ENCODE data around the gene POLR2I.
A peak's percentile ranks its signal among the peaks of the same experiment; 100 is the strongest.

POLR2I gene

GRCh38 chr19:36114721-36115452 lies at the start of gene POLR2I:
POLR2I (minus strand) TSS chr19:36114875; CDS start chr19:36114856, 19 bp downstream.
- DNase-seq (ENCODE audit: low spot score in 2 of 2) (peak; percentile 97 to 99), ATAC-seq (replicated peaks; ENCODE audit: extremely low read depth, poor library complexity, severe bottlenecking) (peak; percentile 90)
- Mint-ChIP-seq H3K4me1 (peaks cover 50% of the 10 kb centered on the region), H3K27ac (ENCODE audit: low read depth) (peak within 1 kb of the TSS; percentile 99), H3K27me3 (no peaks in the 10 kb centered on the region), H3K4me3 (peak within 1 kb of the TSS; percentile 89), H3K9me3 (no peaks in the 10 kb centered on the region), H3K36me3 (ENCODE audit: insufficient read depth) (peaks cover 36% of the 10 kb centered on the region)

- no peaks in the 10 kb centered on the region for H3K4me1 Mint-ChIP-seq
- no peak overlapping the region for H3K4me3 Mint-ChIP-seq
- no peaks in the 10 kb centered on the region for H3K27me3 Mint-ChIP-seq
- ATAC-seq (replicated peaks; ENCODE audit: extremely low read depth, poor library complexity, severe bottlenecking) = no peak
- H3K27ac Mint-ChIP-seq (ENCODE audit: low read depth) = no peak overlapping the region
- no peaks in the 10 kb centered on the region for H3K9me3 Mint-ChIP-seq
- DNase-seq (ENCODE audit: low spot score in 2 of 2) = no peak
- peaks cover 10% of the 10 kb centered on the region for H3K36me3 Mint-ChIP-seq (ENCODE audit: insufficient read depth)
Observed at GRCh38 chr19:36163813-36164212, 49.1 kb upstream of the POLR2I start.

- no peak for DNase-seq (ENCODE audit: low spot score in 2 of 2)
- H3K27ac Mint-ChIP-seq (ENCODE audit: low read depth) = no peak overlapping the region
- no peaks in the 10 kb centered on the region for H3K27me3 Mint-ChIP-seq
- H3K9me3 Mint-ChIP-seq = no peaks in the 10 kb centered on the region
- no peak overlapping the region for H3K4me3 Mint-ChIP-seq
- H3K36me3 Mint-ChIP-seq (ENCODE audit: insufficient read depth) = peaks cover 7% of the 10 kb centered on the region
- no peaks in the 10 kb centered on the region for H3K4me1 Mint-ChIP-seq
- no peak for ATAC-seq (replicated peaks; ENCODE audit: extremely low read depth, poor library complexity, severe bottlenecking)
Observed at GRCh38 chr19:36160821-36161596, 46.3 kb upstream of the POLR2I start.

GRCh38 chr19:36153126-36153525 lies 38.5 kb upstream of the POLR2I start:
- H3K4me3 Mint-ChIP-seq = no peak overlapping the region
- H3K27ac Mint-ChIP-seq (ENCODE audit: low read depth) = no peak overlapping the region
- H3K36me3 Mint-ChIP-seq (ENCODE audit: insufficient read depth) = peaks cover 30% of the 10 kb centered on the region
- H3K4me1 Mint-ChIP-seq = no peaks in the 10 kb centered on the region
- ATAC-seq (replicated peaks; ENCODE audit: extremely low read depth, poor library complexity, severe bottlenecking) (no peak), DNase-seq (ENCODE audit: low spot score in 2 of 2) (no peak)
- no peaks in the 10 kb centered on the region for H3K9me3 Mint-ChIP-seq
- no peaks in the 10 kb centered on the region for H3K27me3 Mint-ChIP-seq

GRCh38 chr19:36152352-36153091 lies 37.8 kb upstream of the POLR2I start, which contains the start of gene COX7A1:
COX7A1 (minus strand) TSS chr19:36152447; CDS start chr19:36152407, 40 bp downstream.
- Mint-ChIP-seq H3K27me3 (no peaks in the 10 kb centered on the region), H3K4me3 (no peak within 1 kb of the TSS), H3K36me3 (ENCODE audit: insufficient read depth) (peaks cover 33% of the 10 kb centered on the region), H3K9me3 (no peaks in the 10 kb centered on the region), H3K4me1 (no peaks in the 10 kb centered on the region), H3K27ac (ENCODE audit: low read depth) (no peak within 1 kb of the TSS)
- no peak for ATAC-seq (replicated peaks; ENCODE audit: extremely low read depth, poor library complexity, severe bottlenecking)
- no peak for DNase-seq (ENCODE audit: low spot score in 2 of 2)

GRCh38 chr19:36152019-36152351 lies 37.3 kb upstream of the POLR2I start:
- Mint-ChIP-seq H3K36me3 (ENCODE audit: insufficient read depth) (peaks cover 38% of the 10 kb centered on the region), H3K4me1 (peaks cover 3% of the 10 kb centered on the region), H3K27me3 (no peaks in the 10 kb centered on the region), H3K9me3 (no peaks in the 10 kb centered on the region), H3K4me3 (no peak overlapping the region), H3K27ac (ENCODE audit: low read depth) (no peak overlapping the region)
- no peak for DNase-seq (ENCODE audit: low spot score in 2 of 2)
- no peak for ATAC-seq (replicated peaks; ENCODE audit: extremely low read depth, poor library complexity, severe bottlenecking)

GRCh38 chr19:36151144-36152018 lies 36.7 kb upstream of the POLR2I start:
- ATAC-seq (replicated peaks; ENCODE audit: extremely low read depth, poor library complexity, severe bottlenecking) (no peak), DNase-seq (ENCODE audit: low spot score in 2 of 2) (no peak)
- H3K27ac Mint-ChIP-seq (ENCODE audit: low read depth) = no peak overlapping the region
- peaks cover 44% of the 10 kb centered on the region for H3K36me3 Mint-ChIP-seq (ENCODE audit: insufficient read depth)
- H3K27me3 Mint-ChIP-seq = no peaks in the 10 kb centered on the region
- H3K9me3 Mint-ChIP-seq = no peaks in the 10 kb centered on the region
- peaks cover 5% of the 10 kb centered on the region for H3K4me1 Mint-ChIP-seq
- no peak overlapping the region for H3K4me3 Mint-ChIP-seq

GRCh38 chr19:36150586-36150985 lies 35.9 kb upstream of the POLR2I start:
- Mint-ChIP-seq H3K27me3 (no peaks in the 10 kb centered on the region), H3K4me3 (no peak overlapping the region), H3K4me1 (peaks cover 5% of the 10 kb centered on the region), H3K36me3 (ENCODE audit: insufficient read depth) (peaks cover 46% of the 10 kb centered on the region), H3K27ac (ENCODE audit: low read depth) (no peak overlapping the region), H3K9me3 (no peaks in the 10 kb centered on the region)
- no peak for DNase-seq (ENCODE audit: low spot score in 2 of 2)
- ATAC-seq (replicated peaks; ENCODE audit: extremely low read depth, poor library complexity, severe bottlenecking) = no peak

GRCh38 chr19:36149673-36150406 lies 35.2 kb upstream of the POLR2I start:
- DNase-seq (ENCODE audit: low spot score in 2 of 2) (no peak), ATAC-seq (replicated peaks; ENCODE audit: extremely low read depth, poor library complexity, severe bottlenecking) (no peak)
- Mint-ChIP-seq H3K27ac (ENCODE audit: low read depth) (no peak overlapping the region), H3K4me1 (peaks cover 5% of the 10 kb centered on the region), H3K27me3 (no peaks in the 10 kb centered on the region), H3K36me3 (ENCODE audit: insufficient read depth) (peaks cover 53% of the 10 kb centered on the region), H3K4me3 (no peak overlapping the region), H3K9me3 (no peaks in the 10 kb centered on the region)

GRCh38 chr19:36144624-36145023 lies 29.9 kb upstream of the POLR2I start:
- Mint-ChIP-seq H3K9me3 (no peaks in the 10 kb centered on the region), H3K36me3 (ENCODE audit: insufficient read depth) (peaks cover 62% of the 10 kb centered on the region), H3K27me3 (no peaks in the 10 kb centered on the region), H3K4me1 (peaks cover 27% of the 10 kb centered on the region), H3K4me3 (no peak overlapping the region), H3K27ac (ENCODE audit: low read depth) (no peak overlapping the region)
- DNase-seq (ENCODE audit: low spot score in 2 of 2) (no peak), ATAC-seq (replicated peaks; ENCODE audit: extremely low read depth, poor library complexity, severe bottlenecking) (no peak)

GRCh38 chr19:36142496-36142895 lies 27.8 kb upstream of the POLR2I start:
- peak overlapping the region; percentile 12 for H3K4me3 Mint-ChIP-seq
- H3K27me3 Mint-ChIP-seq = no peaks in the 10 kb centered on the region
- H3K9me3 Mint-ChIP-seq = no peaks in the 10 kb centered on the region
- DNase-seq (ENCODE audit: low spot score in 2 of 2) (no peak), ATAC-seq (replicated peaks; ENCODE audit: extremely low read depth, poor library complexity, severe bottlenecking) (no peak)
- H3K27ac Mint-ChIP-seq (ENCODE audit: low read depth) = no peak overlapping the region
- H3K4me1 Mint-ChIP-seq = peaks cover 27% of the 10 kb centered on the region
- H3K36me3 Mint-ChIP-seq (ENCODE audit: insufficient read depth) = peaks cover 47% of the 10 kb centered on the region

Data from central memory CD8-positive, alpha-beta T cell (primary cell).